HEK293 (cell line): ENCODE measurements around the gene MSANTD3.

Source experiments
- ZBTB20 ChIP-seq: fragments of 450-650 bp; formaldehyde crosslinking; IDR thresholded peaks from 2 replicates; pipeline ENCODE4 v1.5.1; 2016; ENCODE audit warnings: missing biosample characterization, missing genetic modification characterization
- TF ChIP-seq, protein P1 (sequence below): fragments of 450-650 bp; formaldehyde crosslinking; IDR thresholded peaks from 2 replicates; pipeline ENCODE4 v1.5.1; 2017; ENCODE audit warnings: missing biosample characterization, missing genetic modification characterization
- TF ChIP-seq, protein P2 (sequence below): fragments of 450-650 bp; formaldehyde crosslinking; IDR thresholded peaks from 2 replicates; pipeline ENCODE4 v1.5.1; 2016; ENCODE audit warnings: missing biosample characterization, missing genetic modification characterization

DNA sequence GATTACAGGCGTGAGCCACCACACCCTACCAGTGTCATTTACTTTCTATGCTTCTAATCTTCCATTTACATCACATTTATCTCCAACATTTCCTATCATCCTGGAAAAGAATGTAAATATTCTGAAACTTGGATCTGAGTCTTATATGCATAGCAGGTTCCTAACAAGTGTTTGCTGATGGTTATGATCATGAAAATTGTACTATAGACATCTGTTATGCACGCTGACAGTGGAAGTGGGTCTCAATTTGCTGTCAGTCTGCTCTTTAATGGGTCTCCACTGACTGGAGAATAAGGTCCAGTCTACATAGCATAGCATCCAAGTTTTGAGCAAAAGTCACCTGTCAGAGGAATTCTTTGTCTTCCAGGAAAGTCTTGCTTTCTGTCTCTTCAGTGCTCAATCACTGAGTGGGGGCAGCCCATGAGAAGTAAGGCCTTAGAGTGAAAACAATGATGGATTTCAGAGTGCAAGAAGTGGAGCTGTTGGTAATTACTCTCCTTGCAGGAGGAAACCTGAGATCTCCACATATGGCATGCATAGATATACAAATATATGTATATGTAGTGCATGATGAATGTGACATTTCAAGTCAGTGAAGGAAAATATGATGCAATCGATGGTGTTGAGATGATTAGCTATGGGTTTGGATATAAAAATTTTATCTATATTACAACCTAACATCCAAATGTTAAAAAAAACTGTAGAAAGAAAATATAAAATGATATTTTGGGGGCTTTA lies 29.2 kb upstream of the MSANTD3 start:
- no peak for TF ChIP-seq ZBTB20 (tag by site-specific recombination)
- TF ChIP-seq, protein P1, sequence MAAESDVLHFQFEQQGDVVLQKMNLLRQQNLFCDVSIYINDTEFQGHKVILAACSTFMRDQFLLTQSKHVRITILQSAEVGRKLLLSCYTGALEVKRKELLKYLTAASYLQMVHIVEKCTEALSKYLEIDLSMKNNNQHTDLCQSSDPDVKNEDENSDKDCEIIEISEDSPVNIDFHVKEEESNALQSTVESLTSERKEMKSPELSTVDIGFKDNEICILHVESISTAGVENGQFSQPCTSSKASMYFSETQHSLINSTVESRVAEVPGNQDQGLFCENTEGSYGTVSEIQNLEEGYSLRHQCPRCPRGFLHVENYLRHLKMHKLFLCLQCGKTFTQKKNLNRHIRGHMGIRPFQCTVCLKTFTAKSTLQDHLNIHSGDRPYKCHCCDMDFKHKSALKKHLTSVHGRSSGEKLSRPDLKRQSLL (tag by site-specific recombination) = no peak
- TF ChIP-seq, protein P2, sequence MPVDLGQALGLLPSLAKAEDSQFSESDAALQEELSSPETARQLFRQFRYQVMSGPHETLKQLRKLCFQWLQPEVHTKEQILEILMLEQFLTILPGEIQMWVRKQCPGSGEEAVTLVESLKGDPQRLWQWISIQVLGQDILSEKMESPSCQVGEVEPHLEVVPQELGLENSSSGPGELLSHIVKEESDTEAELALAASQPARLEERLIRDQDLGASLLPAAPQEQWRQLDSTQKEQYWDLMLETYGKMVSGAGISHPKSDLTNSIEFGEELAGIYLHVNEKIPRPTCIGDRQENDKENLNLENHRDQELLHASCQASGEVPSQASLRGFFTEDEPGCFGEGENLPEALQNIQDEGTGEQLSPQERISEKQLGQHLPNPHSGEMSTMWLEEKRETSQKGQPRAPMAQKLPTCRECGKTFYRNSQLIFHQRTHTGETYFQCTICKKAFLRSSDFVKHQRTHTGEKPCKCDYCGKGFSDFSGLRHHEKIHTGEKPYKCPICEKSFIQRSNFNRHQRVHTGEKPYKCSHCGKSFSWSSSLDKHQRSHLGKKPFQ = no peak
